Measurements from ENCODE around the gene CGRRF1.

CGRRF1 gene

GRCh38 chr14:54489731-54490444 is 19.8 kb upstream of the CGRRF1 start:
- no peak for TF ChIP-seq CTCF (IDR thresholded peaks at IDR 0.05)
- H3K27ac ChIP-seq = peak overlapping the region; percentile 92
- no peaks in the 10 kb centered on the region for H3K27me3 ChIP-seq
- no peaks in the 10 kb centered on the region for H3K36me3 ChIP-seq
- H3K9me3 ChIP-seq = no peaks in the 10 kb centered on the region
- H3K4me3 ChIP-seq (ENCODE audit: low read depth in 1 of 2, low read length in 1 of 2) = peak overlapping the region; percentile 71 to 87
- peaks cover 20 to 30% of the 10 kb centered on the region in 2 experiments for H3K4me1 ChIP-seq (ENCODE audit: control insufficient read depth in 1 of 2, insufficient read depth in 1 of 2, low read depth in 1 of 2, low read length in 1 of 2)

- Histone ChIP-seq H3K4me3 (ENCODE audit: low read depth in 1 of 2, low read length in 1 of 2) (no peak overlapping the region), H3K9me3 (no peaks in the 10 kb centered on the region), H3K4me1 (ENCODE audit: control insufficient read depth in 1 of 2, insufficient read depth in 1 of 2, low read depth in 1 of 2, low read length in 1 of 2) (peaks cover 20 to 30% of the 10 kb centered on the region in 2 experiments), H3K36me3 (no peaks in the 10 kb centered on the region), H3K27ac (no peak overlapping the region), H3K27me3 (no peaks in the 10 kb centered on the region)
- TF ChIP-seq CTCF (IDR thresholded peaks at IDR 0.05) = no peak
Observed at GRCh38 chr14:54490445-54491175, 19.1 kb upstream of the CGRRF1 start.

- H3K36me3 ChIP-seq = no peaks in the 10 kb centered on the region
- H3K9me3 ChIP-seq = no peaks in the 10 kb centered on the region
- H3K27ac ChIP-seq = no peak overlapping the region
- no peaks in the 10 kb centered on the region for H3K27me3 ChIP-seq
- H3K4me3 ChIP-seq (ENCODE audit: low read depth in 1 of 2, low read length in 1 of 2) = no peak overlapping the region
- no peak for TF ChIP-seq CTCF (IDR thresholded peaks at IDR 0.05)
- H3K4me1 ChIP-seq (ENCODE audit: control insufficient read depth in 1 of 2, insufficient read depth in 1 of 2, low read depth in 1 of 2, low read length in 1 of 2) = peaks cover 10 to 11% of the 10 kb centered on the region in 2 experiments
Observed at GRCh38 chr14:54493293-54493692, 16.4 kb upstream of the CGRRF1 start.

GRCh38 chr14:54497224-54497623 is 12.5 kb upstream of the CGRRF1 start:
- Histone ChIP-seq H3K4me3 (ENCODE audit: low read depth in 1 of 2, low read length in 1 of 2) (no peak overlapping the region), H3K9me3 (no peaks in the 10 kb centered on the region), H3K4me1 (ENCODE audit: control insufficient read depth in 1 of 2, insufficient read depth in 1 of 2, low read depth in 1 of 2, low read length in 1 of 2) (no peaks in the 10 kb centered on the region), H3K27ac (no peak overlapping the region), H3K27me3 (no peaks in the 10 kb centered on the region), H3K36me3 (no peaks in the 10 kb centered on the region)
- TF ChIP-seq CTCF (IDR thresholded peaks at IDR 0.05) = no peak

GRCh38 chr14:54498095-54498531 is 11.6 kb upstream of the CGRRF1 start:
- H3K4me1 ChIP-seq (ENCODE audit: control insufficient read depth in 1 of 2, insufficient read depth in 1 of 2, low read depth in 1 of 2, low read length in 1 of 2) = peaks cover 4 to 5% of the 10 kb centered on the region in 2 experiments
- no peaks in the 10 kb centered on the region for H3K27me3 ChIP-seq
- no peak overlapping the region for H3K4me3 ChIP-seq (ENCODE audit: low read depth in 1 of 2, low read length in 1 of 2)
- H3K9me3 ChIP-seq = no peaks in the 10 kb centered on the region
- TF ChIP-seq CTCF (IDR thresholded peaks at IDR 0.05) = no peak
- H3K27ac ChIP-seq = no peak overlapping the region
- H3K36me3 ChIP-seq = no peaks in the 10 kb centered on the region
